ENCODE measurements around the gene TMEM120B. TPM values are rescaled to one million over a fixed set of nuclear protein-coding genes. Genes with fewer than 3 reads are reported as not detected.

Gene TMEM120B
- total and polyA plus RNA-seq, 2 of the 4 experiments (the other 2 are of a cell fraction): 10.6 to 18.4 TPM

- H3K9ac ChIP-seq (ENCODE audit: low read depth, low read length): no peak overlapping the region
- H3K4me1 ChIP-seq (ENCODE audit: control insufficient read depth, insufficient read depth, low read length): no peaks in the 10 kb centered on the region
- intact Hi-C loops (cut with micrococcal nuclease): loop anchor here (1.0 to 5.0 kb wide), 3 partner anchors 76 to 190 kb away; partner anchors contain the start of gene PSMD9
- H2AK9ac ChIP-seq (replicated peaks; ENCODE audit: low read depth, low read length, poor library complexity): no peak overlapping the region
- H2BK15ac ChIP-seq (ENCODE audit: low read depth, low read length): no peak overlapping the region
- in situ Hi-C loops (cut with MboI; ENCODE audit: low sequenced_read_pairs): loop anchor here (5.0 kb wide), 1 partner anchor 190 kb away; the partner anchor contains the start of gene PSMD9
- peaks cover 2% of the 10 kb centered on the region; the same call in 1 of the 2 replicates for H3K27me3 ChIP-seq (ENCODE audit: control insufficient read depth, insufficient read depth, low read length)
- H3K4me3 ChIP-seq (ENCODE audit: insufficient read depth, low read depth, low read length): no peak overlapping the region
- H3K79me1 ChIP-seq (ENCODE audit: low read depth in 1 of 2, low read length in 2 of 2): no peaks in the 10 kb centered on the region
- no peaks in the 10 kb centered on the region for H3K36me3 ChIP-seq (ENCODE audit: control insufficient read depth, insufficient read depth, low read length)
- H4K20me1 ChIP-seq (ENCODE audit: insufficient read depth, low read length): no peaks in the 10 kb centered on the region
- H3K4me2 ChIP-seq (ENCODE audit: low read depth, low read length): no peak overlapping the region
- H3K23ac ChIP-seq (ENCODE audit: low read depth, low read length): no peak overlapping the region
- dilution Hi-C loops (cut with HindIII; ENCODE audit: low sequenced_read_pairs, unreplicated experiment): no loop called here
- ChIA-PET CTCF (interaction anchor here (1.3 kb wide), 1 partner anchor 97 kb away, joined by 10 read pairs; no protein-coding TSS in a partner anchor), POLR2A (ENCODE audit: unreplicated experiment) (no interaction called here)
- no CpG with 5 or more reads among the region's 9 CpGs for WGBS, 2 experiments (ENCODE audit: extremely low coverage in 2 of 2, insufficient read length in 1 of 2)
- peak; percentile 53 for DNase-seq
- ATAC-seq (ENCODE audit: low read depth): peak; percentile 59
- no peak overlapping the region for H2AFZ ChIP-seq (replicated peaks; ENCODE audit: low read length, poor library complexity)
- no peaks in the 10 kb centered on the region for H3K9me3 ChIP-seq (ENCODE audit: control insufficient read depth, insufficient read depth, low read length)
- no peak overlapping the region for H3K18ac ChIP-seq (ENCODE audit: low read depth, low read length)
- no peak overlapping the region for H3K56ac ChIP-seq (ENCODE audit: extremely low read depth, insufficient read depth, low read length)
- H2AK5ac ChIP-seq (ENCODE audit: low read depth, low read length): no peak overlapping the region
- H2BK120ac ChIP-seq (ENCODE audit: low read depth, low read length): no peak overlapping the region
- H3K9me1 ChIP-seq (ENCODE audit: insufficient read depth, low read length): no peaks in the 10 kb centered on the region
- no peak overlapping the region for H2BK5ac ChIP-seq (ENCODE audit: low read depth, low read length, poor library complexity, severe bottlenecking)
- no peak overlapping the region for H4K91ac ChIP-seq (ENCODE audit: insufficient read depth, low read depth, low read length)
- TF ChIP-seq BHLHE40 (IDR thresholded peaks at IDR 0.05; ENCODE audit: low read depth, low read length) (no peak), MAFK (IDR thresholded peaks at IDR 0.05; ENCODE audit: low read depth, low read length) (no peak), SMC3 (IDR thresholded peaks at IDR 0.05; ENCODE audit: low read depth, low read length) (peak; percentile 78), POLR2A (IDR thresholded peaks at IDR 0.05; ENCODE audit: low read depth, low read length) (no peak), MAZ (IDR thresholded peaks at IDR 0.05; ENCODE audit: borderline replicate concordance, low read depth, low read length) (no peak), RFX5 (IDR thresholded peaks at IDR 0.05; ENCODE audit: low read depth, low read length) (no peak), NFE2L2 (IDR thresholded peaks at IDR 0.05; ENCODE audit: low read depth, low read length) (no peak), USF2 (IDR thresholded peaks at IDR 0.05; ENCODE audit: low read depth, low read length) (no peak), CTCF (conservative IDR thresholded peaks at IDR 0.05; ENCODE audit: low read depth, low read length) (peak; percentile 65), RAD21 (IDR thresholded peaks at IDR 0.05; ENCODE audit: low read length) (peak; percentile 72), RCOR1 (IDR thresholded peaks at IDR 0.05; ENCODE audit: insufficient replicate concordance, low read length) (no peak), FOS (IDR thresholded peaks at IDR 0.05; ENCODE audit: low read depth, low read length) (no peak)
- no peak overlapping the region for H2BK20ac ChIP-seq (ENCODE audit: low read depth, low read length)
- H3K27ac ChIP-seq (ENCODE audit: insufficient read depth, low read length): no peak overlapping the region
- H3K4ac ChIP-seq (ENCODE audit: low read depth, low read length): no peak overlapping the region
- no peak overlapping the region for H3K14ac ChIP-seq (replicated peaks; ENCODE audit: low read depth, low read length)
- BruUV-seq (replicated peaks): no TSS peak
- H4K5ac ChIP-seq (ENCODE audit: low read depth, low read length): no peak overlapping the region
- no peak overlapping the region for H4K8ac ChIP-seq (ENCODE audit: low read depth in 2 of 2, low read length in 2 of 2)
These were observed 15.4 kb upstream of the TMEM120B start for GRCh38 chr12:121697093-121697698.

All from IMR-90 (cell line).